Karpas-422 (cell line): ENCODE results near the gene LHB. TPM values are rescaled to one million over a fixed set of nuclear protein-coding genes. Genes with fewer than 3 reads are reported as not detected.

Source experiments
- DNase-seq: peaks from one replicate; pipeline ENCODE4 v3.0.0-alpha.2; 2015
- H2AFZ ChIP-seq: fragments of 200-600 bp; sonication (generic); 2 replicates; pipeline ENCODE4 v1.6.1; 2014; ENCODE audit warnings: antibody characterized with exemption, low read length, mixed read lengths
- H3K27ac ChIP-seq: fragments of 200-600 bp; sonication (generic); 2 replicates; pipeline ENCODE4 v1.5.1; 2014; ENCODE audit warnings: mild to moderate bottlenecking, low read length, moderate library complexity
- H3K27me3 ChIP-seq: fragments of 200-600 bp; sonication (generic); 2 replicates; pipeline ENCODE4 v1.6.1; 2014; ENCODE audit warnings: low read length, mixed read lengths
- H3K36me3 ChIP-seq: fragments of 200-600 bp; sonication (generic); 2 replicates; pipeline ENCODE4 v1.6.1; 2014; ENCODE audit warnings: low read length, mixed read lengths; ENCODE audit not compliant: insufficient read depth
- H3K4me1 ChIP-seq: fragments of 200-600 bp; sonication (generic); 2 replicates; pipeline ENCODE4 v1.6.1; 2014; ENCODE audit warnings: mild to moderate bottlenecking, low read length, mixed read lengths
- H3K4me2 ChIP-seq: fragments of 200-600 bp; sonication (generic); 2 replicates; pipeline ENCODE4 v1.6.1; 2014; ENCODE audit warnings: low read length, low read depth, mild to moderate bottlenecking; ENCODE audit not compliant: poor library complexity, severe bottlenecking
- H3K4me3 ChIP-seq: fragments of 200-600 bp; sonication (generic); 2 replicates; pipeline ENCODE4 v1.5.1; 2014; ENCODE audit warnings: mild to moderate bottlenecking, antibody characterized with exemption, low read length, mixed read lengths
- H3K79me2 ChIP-seq: fragments of 200-600 bp; sonication (generic); 2 replicates; pipeline ENCODE4 v1.6.1; 2014; ENCODE audit warnings: mild to moderate bottlenecking, low read length, mixed read lengths
- H3K9ac ChIP-seq: fragments of 200-600 bp; sonication (generic); 2 replicates; pipeline ENCODE4 v1.6.0; 2014; ENCODE audit warnings: low read length
- H3K9me2 ChIP-seq: fragments of 200-600 bp; sonication (generic), shearing (Covaris generic); replicated peaks from 2 replicates; pipeline ENCODE4 v1.6.0; 2014; ENCODE audit warnings: mild to moderate bottlenecking, low read length, moderate library complexity; ENCODE audit not compliant: insufficient read depth
- H3K9me3 ChIP-seq: fragments of 300-700, 200-600 bp; sonication (generic); 2 replicates; pipeline ENCODE4 v1.6.1; 2014; ENCODE audit warnings: low read length, mixed read lengths
- H4K20me1 ChIP-seq: fragments of 200-600 bp; sonication (generic); 2 replicates; pipeline ENCODE4 v1.6.1; 2014; ENCODE audit warnings: mild to moderate bottlenecking, antibody characterized with exemption, low read length, low read depth; ENCODE audit not compliant: insufficient read depth
- total RNA-seq: library from RNA; depleted of rRNA; stranded (reverse); fragments of >200 nt; shearing (Covaris generic); gene quantifications from 2 replicates; pipeline ENCODE4 v1.2.3, GENCODE V29; 2014; ENCODE audit warnings: low replicate concordance

Gene LHB
- total RNA-seq, 1 experiment from 2014 or later = not detected

DNA sequence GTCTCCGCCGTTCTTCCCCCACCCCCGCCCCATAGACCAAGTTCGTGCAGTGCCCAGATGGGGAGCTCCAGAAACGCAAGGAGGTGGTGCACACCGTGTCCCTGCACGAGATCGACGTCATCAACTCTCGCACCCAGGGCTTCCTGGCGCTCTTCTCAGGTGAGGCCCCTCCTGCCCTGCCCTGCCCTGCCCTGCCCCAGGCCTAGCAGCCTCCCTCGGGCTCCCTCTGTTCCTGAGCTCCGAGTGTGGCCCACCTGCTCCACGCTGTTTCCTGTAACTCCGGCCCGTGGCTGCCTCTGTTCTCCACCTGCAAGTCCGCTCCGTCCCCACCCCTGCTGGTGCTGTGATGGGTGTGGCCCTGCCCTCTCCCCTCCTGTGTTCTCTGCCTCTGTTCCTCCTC lies 6.4 kb downstream of the LHB start:
- H2AFZ ChIP-seq = no peak overlapping the region
- H3K9me2 ChIP-seq = no peaks in the 10 kb centered on the region
- H3K79me2 ChIP-seq = no peaks in the 10 kb centered on the region
- H3K4me2 ChIP-seq = no peak overlapping the region
- H3K4me3 ChIP-seq = no peak overlapping the region
- no peak overlapping the region for H3K9ac ChIP-seq
- H3K9me3 ChIP-seq = no peaks in the 10 kb centered on the region
- H3K27ac ChIP-seq = no peak overlapping the region
- no peak for DNase-seq
- peaks cover 22% of the 10 kb centered on the region for H3K36me3 ChIP-seq
- H4K20me1 ChIP-seq = 0 out of 2 replicates have a peak, but pooled peaks cover 8% of the 10 kb centered on the region
- no peaks in the 10 kb centered on the region for H3K4me1 ChIP-seq
- no peaks in the 10 kb centered on the region for H3K27me3 ChIP-seq

DNA sequence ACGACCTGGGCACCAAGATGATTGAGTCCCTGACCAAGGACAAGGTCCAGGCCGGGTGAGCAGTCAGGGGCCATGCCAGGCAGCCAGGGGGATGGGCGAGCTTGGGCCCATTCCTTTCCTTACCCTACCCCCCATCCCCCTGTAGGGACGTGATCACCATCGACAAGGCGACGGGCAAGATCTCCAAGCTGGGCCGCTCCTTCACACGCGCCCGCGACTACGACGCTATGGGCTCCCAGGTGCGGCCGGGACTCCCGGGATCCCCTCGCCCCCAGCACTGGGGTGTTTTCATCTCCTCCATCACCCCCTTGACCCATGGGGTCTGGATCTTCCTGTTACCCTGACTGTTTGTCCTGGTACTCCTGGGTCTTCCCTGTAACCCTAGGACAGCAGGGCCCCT lies 7.1 kb downstream of the LHB start:
- H3K9me3 ChIP-seq = no peaks in the 10 kb centered on the region
- no peak overlapping the region for H2AFZ ChIP-seq
- H4K20me1 ChIP-seq = 0 out of 2 replicates have a peak, but pooled peaks cover 8% of the 10 kb centered on the region
- no peak overlapping the region for H3K4me2 ChIP-seq
- H3K79me2 ChIP-seq = no peaks in the 10 kb centered on the region
- peaks cover 25% of the 10 kb centered on the region for H3K36me3 ChIP-seq
- no peak for DNase-seq
- no peak overlapping the region for H3K9ac ChIP-seq
- no peaks in the 10 kb centered on the region for H3K4me1 ChIP-seq
- H3K27ac ChIP-seq = no peak overlapping the region
- H3K27me3 ChIP-seq = no peaks in the 10 kb centered on the region
- H3K4me3 ChIP-seq = no peak overlapping the region
- H3K9me2 ChIP-seq = no peaks in the 10 kb centered on the region

DNA sequence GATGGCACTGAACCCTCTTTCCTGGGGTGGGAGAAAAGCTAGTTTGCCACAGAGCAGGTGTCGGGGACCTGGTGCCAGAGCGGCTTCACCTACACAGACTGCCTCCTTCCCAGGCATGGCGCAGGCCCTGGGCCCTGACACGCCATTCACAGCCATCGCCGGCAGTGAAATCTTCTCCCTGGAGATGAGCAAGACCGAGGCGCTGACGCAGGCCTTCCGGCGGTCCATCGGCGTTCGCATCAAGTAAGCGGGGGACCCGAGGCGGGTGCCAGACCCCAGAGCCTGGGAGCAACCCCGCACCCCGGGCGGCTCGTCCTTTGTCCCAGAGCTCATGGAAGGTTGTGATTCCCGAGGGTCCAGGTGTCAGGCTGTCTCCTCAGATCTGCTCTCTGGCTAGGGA lies 10.0 kb downstream of the LHB start:
- Histone ChIP-seq H3K27ac (no peak overlapping the region), H2AFZ (no peak overlapping the region), H3K27me3 (no peaks in the 10 kb centered on the region), H3K4me1 (no peaks in the 10 kb centered on the region), H3K36me3 (peaks cover 38% of the 10 kb centered on the region), H3K9me3 (no peaks in the 10 kb centered on the region), H4K20me1 (0 out of 2 replicates have a peak, but pooled peaks cover 3% of the 10 kb centered on the region), H3K79me2 (no peaks in the 10 kb centered on the region; the same call in 1 of the 2 replicates), H3K4me2 (no peak overlapping the region), H3K9me2 (no peaks in the 10 kb centered on the region), H3K4me3 (no peak overlapping the region), H3K9ac (no peak overlapping the region)
- DNase-seq = no peak

DNA sequence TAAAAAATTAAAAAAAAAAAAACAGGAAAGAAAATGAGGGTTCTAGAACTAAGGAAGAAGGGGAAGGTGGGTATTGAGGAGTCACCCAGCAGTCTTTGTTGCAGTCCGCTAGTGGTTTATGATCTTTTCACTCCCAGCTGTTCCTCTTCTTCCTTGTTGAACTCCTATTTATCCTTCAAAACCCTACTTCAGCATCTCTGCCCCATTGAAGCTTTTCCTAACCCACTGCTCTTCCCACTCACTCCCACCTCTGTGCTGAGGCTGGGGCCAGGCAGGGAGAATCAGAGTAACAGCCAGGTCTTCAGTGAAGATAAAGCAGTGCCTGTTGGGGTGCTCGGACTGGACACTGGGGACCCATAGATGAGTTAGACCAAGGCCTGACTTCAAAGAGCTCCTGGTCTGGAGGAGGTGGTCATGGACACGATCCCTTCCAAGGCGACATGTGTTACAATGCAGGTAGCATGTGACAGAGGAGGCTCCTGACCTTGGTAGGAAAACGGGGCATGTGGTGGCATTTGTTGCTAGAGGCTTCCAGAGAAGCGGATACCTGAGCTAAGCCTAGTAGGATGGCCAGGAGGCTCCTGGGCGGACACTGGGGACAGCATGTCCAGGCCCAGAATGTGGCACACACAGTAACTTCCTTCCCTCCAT lies 11.8 kb downstream of the LHB start:
- H3K36me3 ChIP-seq = peaks cover 38% of the 10 kb centered on the region
- H3K4me2 ChIP-seq = no peak overlapping the region
- 0 out of 2 replicates have a peak, but pooled peaks cover 3% of the 10 kb centered on the region for H4K20me1 ChIP-seq
- no peak overlapping the region for H3K4me3 ChIP-seq
- H3K27ac ChIP-seq = no peak overlapping the region
- no peaks in the 10 kb centered on the region for H3K4me1 ChIP-seq
- DNase-seq = no peak
- H3K27me3 ChIP-seq = no peaks in the 10 kb centered on the region
- H3K9ac ChIP-seq = no peak overlapping the region
- H3K9me2 ChIP-seq = no peaks in the 10 kb centered on the region
- no peaks in the 10 kb centered on the region for H3K9me3 ChIP-seq
- H3K79me2 ChIP-seq = peaks cover under 1% of the 10 kb centered on the region; the same call in 1 of the 2 replicates
- no peak overlapping the region for H2AFZ ChIP-seq

DNA sequence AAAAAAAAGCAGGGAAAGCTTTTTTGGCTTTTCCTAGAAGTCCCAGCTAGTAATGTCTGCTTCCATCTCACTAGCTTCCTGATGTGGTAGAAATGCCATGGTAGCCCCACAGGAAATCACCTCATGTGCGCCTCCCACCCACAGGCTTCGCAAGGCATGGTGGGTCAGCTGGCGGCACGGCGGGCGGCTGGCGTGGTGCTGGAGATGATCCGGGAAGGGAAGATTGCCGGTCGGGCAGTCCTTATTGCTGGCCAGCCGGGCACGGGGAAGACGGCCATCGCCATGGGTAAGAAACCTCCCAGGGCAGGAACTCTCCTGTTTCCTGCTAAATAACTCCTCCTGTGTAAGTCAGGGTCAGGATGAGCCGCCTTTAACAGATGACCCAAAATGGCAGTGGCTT lies 12.8 kb downstream of the LHB start:
- peaks cover 39% of the 10 kb centered on the region for H3K36me3 ChIP-seq
- 0 out of 2 replicates have a peak, but pooled peaks cover 3% of the 10 kb centered on the region for H4K20me1 ChIP-seq

DNA sequence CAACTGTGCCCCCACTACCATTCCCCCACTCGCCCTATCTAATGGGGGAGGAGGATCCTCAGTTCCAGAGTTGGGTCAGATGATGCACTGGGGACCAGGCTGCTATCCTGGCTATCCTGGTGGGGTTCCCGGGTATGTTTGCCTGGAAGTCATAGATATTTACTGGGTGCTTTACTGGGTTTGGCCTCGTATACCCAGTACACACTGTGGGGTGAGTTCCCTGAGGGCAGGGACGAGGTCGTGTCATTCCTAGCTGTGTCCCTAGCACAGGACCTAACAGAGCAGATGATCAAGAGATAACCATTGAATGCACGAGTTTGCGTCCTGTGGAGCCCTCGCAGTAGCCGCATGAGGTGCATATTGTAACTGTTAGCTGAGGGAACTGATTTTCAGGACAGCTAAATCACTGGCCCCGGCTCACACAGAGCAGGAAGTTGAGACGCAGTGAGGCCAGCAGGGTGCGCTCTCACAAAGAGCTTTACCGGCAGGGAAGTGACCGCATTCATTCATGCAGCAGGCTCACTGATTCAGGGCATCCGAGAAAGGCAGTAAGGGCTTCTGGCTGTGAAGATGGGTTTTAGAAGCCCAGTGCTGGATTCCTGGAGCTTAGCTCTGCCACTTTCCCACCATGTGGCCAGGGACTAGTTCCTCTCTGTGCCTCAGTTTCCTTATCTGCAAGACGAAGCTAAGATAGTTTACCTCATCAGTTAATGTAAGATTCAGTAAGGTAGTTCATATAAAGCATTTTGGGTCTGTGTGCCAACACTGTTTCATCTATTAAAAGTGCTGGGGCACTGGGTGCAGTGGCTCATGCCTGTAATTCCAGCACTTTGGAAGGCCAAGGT lies 17.2 kb downstream of the LHB start:
- H3K36me3 ChIP-seq = peaks cover 23% of the 10 kb centered on the region
- H3K4me3 ChIP-seq = no peak overlapping the region
- H3K27me3 ChIP-seq = no peaks in the 10 kb centered on the region
- no peaks in the 10 kb centered on the region for H3K9me2 ChIP-seq
- no peak overlapping the region for H2AFZ ChIP-seq
- no peak overlapping the region for H3K27ac ChIP-seq
- no peak overlapping the region for H3K4me2 ChIP-seq
- peak; percentile 92 for DNase-seq
- H3K9me3 ChIP-seq = no peaks in the 10 kb centered on the region
- H4K20me1 ChIP-seq = peaks cover 19% of the 10 kb centered on the region
- no peak overlapping the region for H3K9ac ChIP-seq
- H3K79me2 ChIP-seq = peaks cover 44% of the 10 kb centered on the region
- peaks cover 7% of the 10 kb centered on the region for H3K4me1 ChIP-seq

More for the DNA sequence above, 12.8 kb downstream of the LHB start:
- no peaks in the 10 kb centered on the region for H3K9me3 ChIP-seq
- H3K79me2 ChIP-seq = peaks cover 9% of the 10 kb centered on the region; the same call in 1 of the 2 replicates
- DNase-seq = no peak
- H3K27me3 ChIP-seq = no peaks in the 10 kb centered on the region
- H3K9me2 ChIP-seq = no peaks in the 10 kb centered on the region
- no peak overlapping the region for H3K27ac ChIP-seq
- no peaks in the 10 kb centered on the region for H3K4me1 ChIP-seq
- H3K4me3 ChIP-seq = no peak overlapping the region
- no peak overlapping the region for H3K9ac ChIP-seq
- H2AFZ ChIP-seq = no peak overlapping the region
- H3K4me2 ChIP-seq = no peak overlapping the region

DNA sequence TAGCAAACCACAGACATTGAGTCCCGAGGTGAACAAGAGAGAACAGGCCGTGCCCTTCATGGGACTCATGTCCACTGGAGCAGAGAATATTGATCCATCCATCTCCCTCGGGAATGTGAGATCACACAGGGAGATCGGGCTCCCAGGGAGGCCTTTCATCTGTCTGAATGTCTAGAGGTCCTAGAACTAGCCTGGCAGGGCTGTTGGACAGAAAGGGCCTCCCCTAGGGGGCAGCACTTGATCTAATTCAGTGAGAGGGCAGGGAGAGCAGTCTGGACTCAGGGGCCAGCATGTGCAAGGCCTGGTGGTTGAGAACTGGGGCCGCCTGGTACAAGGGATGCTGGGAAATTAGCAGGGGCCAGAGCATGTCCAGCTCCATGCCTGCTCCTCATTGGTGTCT lies 18.9 kb downstream of the LHB start:
- H3K9ac ChIP-seq = no peak overlapping the region
- H3K27me3 ChIP-seq = no peaks in the 10 kb centered on the region
- peaks cover 55% of the 10 kb centered on the region for H3K79me2 ChIP-seq
- H3K27ac ChIP-seq = no peak overlapping the region
- no peak overlapping the region for H2AFZ ChIP-seq
- peaks cover 8% of the 10 kb centered on the region; the same call in 1 of the 2 replicates for H3K36me3 ChIP-seq
- peaks cover 11% of the 10 kb centered on the region for H3K4me1 ChIP-seq
- H3K4me2 ChIP-seq = no peak overlapping the region
- peak; percentile 88 for DNase-seq
- H4K20me1 ChIP-seq = peaks cover 24% of the 10 kb centered on the region
- no peaks in the 10 kb centered on the region for H3K9me2 ChIP-seq
- H3K4me3 ChIP-seq = no peak overlapping the region
- no peaks in the 10 kb centered on the region for H3K9me3 ChIP-seq

DNA sequence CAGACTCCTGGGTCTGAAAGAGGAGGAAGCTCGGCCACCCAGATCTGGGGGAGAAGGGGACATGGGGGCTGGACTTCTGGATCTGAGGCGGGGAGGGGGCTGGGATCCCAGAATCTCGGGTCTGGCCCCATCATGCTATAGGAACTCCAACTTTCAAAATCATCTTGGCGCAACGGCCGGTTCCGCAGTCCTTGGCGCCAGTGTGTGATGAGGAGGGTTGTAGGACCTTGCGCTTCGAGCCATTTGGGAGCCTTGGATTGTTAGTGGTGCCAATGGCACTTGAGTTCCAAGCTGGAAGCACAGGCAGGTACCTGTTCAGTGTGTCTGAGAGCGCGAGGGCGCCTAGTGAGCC lies 22.9 kb downstream of the LHB start:
- no peaks in the 10 kb centered on the region for H3K9me3 ChIP-seq
- no peaks in the 10 kb centered on the region for H3K27me3 ChIP-seq
- H4K20me1 ChIP-seq = peaks cover 24% of the 10 kb centered on the region
- peak overlapping the region; percentile 84 for H3K4me2 ChIP-seq
- H3K36me3 ChIP-seq = no peaks in the 10 kb centered on the region
- H3K79me2 ChIP-seq = peaks cover 76% of the 10 kb centered on the region
- DNase-seq = peak; percentile 54
- no peak overlapping the region for H2AFZ ChIP-seq
- peaks cover 23% of the 10 kb centered on the region for H3K4me1 ChIP-seq
- peak overlapping the region; percentile 87 for H3K4me3 ChIP-seq
- H3K9me2 ChIP-seq = no peaks in the 10 kb centered on the region
- H3K9ac ChIP-seq = peak overlapping the region; percentile 87
- peak overlapping the region; percentile 76 for H3K27ac ChIP-seq
